ENCODE results near the gene ZNF532.
"Not testable (repeated sequence)": the region's sequence is repeated elsewhere in the genome, so short reads cannot be mapped to it uniquely, and the experiment has no call there.

Gene ZNF532, protein sequence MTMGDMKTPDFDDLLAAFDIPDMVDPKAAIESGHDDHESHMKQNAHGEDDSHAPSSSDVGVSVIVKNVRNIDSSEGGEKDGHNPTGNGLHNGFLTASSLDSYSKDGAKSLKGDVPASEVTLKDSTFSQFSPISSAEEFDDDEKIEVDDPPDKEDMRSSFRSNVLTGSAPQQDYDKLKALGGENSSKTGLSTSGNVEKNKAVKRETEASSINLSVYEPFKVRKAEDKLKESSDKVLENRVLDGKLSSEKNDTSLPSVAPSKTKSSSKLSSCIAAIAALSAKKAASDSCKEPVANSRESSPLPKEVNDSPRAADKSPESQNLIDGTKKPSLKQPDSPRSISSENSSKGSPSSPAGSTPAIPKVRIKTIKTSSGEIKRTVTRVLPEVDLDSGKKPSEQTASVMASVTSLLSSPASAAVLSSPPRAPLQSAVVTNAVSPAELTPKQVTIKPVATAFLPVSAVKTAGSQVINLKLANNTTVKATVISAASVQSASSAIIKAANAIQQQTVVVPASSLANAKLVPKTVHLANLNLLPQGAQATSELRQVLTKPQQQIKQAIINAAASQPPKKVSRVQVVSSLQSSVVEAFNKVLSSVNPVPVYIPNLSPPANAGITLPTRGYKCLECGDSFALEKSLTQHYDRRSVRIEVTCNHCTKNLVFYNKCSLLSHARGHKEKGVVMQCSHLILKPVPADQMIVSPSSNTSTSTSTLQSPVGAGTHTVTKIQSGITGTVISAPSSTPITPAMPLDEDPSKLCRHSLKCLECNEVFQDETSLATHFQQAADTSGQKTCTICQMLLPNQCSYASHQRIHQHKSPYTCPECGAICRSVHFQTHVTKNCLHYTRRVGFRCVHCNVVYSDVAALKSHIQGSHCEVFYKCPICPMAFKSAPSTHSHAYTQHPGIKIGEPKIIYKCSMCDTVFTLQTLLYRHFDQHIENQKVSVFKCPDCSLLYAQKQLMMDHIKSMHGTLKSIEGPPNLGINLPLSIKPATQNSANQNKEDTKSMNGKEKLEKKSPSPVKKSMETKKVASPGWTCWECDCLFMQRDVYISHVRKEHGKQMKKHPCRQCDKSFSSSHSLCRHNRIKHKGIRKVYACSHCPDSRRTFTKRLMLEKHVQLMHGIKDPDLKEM (N-terminal part only)

DNA sequence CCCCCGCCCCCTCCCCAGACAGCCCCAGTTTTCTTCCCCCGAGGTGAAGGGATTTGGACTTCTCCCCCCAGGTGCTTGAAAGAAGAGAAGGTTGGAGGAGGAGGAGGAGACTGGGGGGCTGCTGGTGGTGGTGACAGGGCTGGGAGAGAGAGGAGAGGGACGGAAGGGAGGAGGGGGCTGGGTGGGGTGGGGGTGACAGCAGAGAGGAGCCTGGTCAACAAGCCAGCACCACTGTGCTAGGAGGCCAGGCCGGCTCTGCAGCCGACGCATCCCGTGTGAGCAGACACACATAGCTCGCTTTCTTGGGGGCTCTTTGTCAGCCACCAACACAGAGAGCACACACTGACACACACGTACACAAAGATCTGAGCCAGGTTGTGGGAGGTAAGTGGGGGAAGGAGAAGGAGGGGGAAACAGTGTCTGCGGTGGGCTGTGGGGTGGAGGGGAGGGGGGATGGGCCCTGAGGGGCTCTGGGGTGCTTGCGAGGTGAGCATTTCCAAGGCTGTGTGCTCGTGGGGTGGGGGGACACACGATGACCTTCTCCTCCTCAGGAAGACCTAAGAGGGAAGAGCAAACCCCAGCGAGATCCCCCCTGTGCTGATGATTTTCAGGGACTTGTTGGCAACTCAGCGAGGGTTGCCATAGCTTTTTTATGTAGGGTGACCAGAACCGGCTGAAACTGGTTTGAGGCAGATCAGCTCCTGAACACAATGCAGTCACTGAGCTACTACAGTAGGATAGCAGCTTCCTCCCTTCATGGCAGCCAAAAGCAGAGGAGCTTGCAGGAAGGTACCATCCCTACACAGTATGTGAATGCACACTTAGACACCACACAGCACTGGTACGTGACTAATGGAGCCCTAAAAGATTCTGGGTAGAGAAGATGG is at the start of gene ZNF532:
Gene ZNF532, plus strand, starts transcription at position 732 of the 887 bp plus-strand sequence. CDS start 53,411 bp downstream, outside the sequence.
- DNase-seq = peak; percentile 15

DNA sequence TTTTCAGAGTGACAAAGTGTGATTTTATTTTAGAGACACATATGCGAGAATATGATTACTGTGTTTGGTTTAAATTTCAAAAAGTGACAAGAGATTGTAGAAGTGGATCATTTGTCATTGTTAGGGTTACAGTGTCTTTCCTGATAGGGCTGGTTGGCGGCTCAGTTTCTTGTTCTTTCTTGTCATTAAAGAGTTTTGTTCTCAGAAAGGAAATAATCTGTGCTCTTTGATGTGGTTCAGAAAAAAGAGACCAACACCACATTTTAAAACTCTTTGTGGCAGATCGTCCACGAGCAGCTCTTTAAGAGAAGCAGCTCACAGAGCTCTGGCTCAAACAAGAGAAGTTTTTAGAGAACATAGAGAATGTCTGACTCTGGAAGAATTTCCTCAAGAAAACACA is 45.6 kb upstream of the ZNF532 start:
- DNase-seq = peak; percentile 54

DNA sequence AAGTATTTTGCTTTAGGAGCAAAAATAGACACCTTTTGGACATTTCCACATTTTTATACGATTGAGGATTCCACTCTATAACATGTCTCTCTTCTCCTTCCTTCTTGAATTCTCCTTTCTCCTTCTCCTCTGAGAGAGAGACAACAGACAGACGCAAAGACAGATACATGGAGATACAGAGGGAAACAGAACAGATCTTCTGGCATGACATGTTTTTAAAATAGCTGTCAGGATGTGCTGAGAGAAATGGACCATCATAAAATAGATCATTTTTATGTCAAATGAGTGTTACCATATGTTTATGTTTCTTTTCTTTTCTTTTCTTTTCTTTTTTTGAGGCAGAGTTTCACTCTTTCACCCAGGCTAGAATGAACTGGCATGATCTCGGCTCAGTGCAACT is 44.4 kb upstream of the ZNF532 start:
- no peak for DNase-seq

DNA sequence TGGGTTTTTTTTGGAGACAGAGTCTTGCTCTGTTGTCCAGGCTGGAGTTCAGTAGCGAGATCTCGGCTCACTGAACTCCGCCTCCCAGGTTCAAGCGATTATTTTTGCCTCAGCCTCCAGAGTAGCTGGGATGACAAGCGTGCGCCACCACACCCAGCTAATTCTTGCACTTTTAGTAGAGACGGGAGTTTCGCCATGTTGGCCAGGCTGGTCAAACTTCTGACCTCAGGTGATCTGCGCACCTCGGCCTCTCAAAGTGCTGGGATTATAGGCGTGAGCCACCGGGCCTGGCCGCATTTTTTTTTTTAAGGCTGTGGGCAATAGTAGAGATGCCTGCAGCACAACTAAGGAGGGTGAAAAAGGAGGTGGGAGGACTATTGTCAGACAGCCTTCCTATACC is 41.7 kb upstream of the ZNF532 start:
- no peak for DNase-seq

DNA sequence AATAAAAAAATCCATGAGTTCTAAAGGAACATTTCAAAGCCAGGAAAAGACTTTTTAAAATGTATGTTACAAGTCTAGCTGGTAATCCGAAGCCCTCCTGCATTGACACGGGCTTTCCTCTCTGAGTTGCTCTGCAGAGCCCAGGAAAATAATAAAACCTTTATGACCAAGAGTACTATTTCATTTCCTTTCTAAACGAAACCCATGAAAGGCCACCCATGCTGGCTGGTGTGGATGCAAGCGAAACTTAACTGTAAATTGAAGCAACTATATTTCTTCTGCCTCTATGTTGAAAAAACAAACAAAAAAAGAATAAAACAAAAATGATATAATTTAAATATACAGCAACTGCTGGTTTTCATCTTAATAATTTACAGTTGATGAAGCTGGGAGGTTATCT is 41.3 kb upstream of the ZNF532 start:
- DNase-seq = no peak

DNA sequence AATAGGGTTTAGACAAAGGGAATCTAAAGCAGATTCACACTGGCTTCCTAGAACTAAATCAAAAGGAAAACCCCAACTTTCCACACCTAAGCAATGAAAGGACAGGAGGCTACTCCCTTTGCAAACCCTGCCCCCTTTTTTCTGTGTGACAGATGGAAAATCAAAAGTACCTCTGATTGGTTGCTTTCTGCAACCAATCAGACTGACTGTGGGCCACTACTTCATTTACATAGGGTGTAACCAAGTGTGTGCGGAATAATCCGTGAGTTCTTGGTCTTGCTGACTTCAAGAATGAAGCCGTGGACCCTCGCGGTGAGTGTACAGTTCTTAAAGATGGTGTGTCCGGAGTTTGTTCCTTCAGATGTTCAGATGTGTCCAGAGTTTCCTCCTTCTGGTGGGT is 37.8 kb upstream of the ZNF532 start:
- not testable (repeated sequence) for DNase-seq

DNA sequence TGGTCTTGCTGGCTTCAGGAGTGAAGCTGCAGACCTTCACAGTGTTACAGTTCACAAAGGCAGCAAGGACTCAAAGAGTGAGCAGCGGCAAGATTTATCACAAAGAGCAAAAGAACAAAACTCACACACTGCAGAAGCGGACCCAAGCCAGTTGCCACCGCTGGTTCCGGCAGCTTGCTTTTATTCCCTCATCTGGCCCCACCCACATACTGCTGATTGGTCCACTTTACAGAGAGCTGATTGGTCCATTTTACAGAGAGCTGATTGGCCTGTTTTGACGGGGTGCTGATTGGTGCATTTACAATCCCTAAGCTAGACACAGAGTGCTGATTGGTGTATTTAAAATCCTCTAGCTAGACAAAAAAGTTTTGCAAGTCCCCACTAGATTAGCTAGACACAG is 37.2 kb upstream of the ZNF532 start:
- no peak for DNase-seq

DNA sequence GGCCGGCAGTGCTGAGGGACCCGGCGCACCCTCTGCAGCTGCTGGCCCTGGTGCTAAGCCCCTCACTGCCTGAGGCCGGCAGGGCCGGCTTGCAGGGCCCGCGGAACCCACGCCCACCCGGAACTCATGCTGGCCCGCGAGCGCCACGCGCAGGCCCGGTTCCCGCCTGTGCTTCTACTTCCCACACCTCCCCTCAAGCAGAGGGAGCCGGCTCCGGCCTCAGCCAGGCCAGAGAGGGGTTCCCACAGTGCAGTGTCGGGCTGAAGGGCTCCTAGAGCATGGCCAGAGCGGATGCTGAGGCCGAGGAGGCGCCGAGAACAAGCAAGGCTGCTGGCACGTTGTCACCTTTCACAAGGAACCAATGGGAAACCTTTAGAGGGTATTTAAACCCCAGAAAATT is 36.8 kb upstream of the ZNF532 start:
- no peak for DNase-seq

DNA sequence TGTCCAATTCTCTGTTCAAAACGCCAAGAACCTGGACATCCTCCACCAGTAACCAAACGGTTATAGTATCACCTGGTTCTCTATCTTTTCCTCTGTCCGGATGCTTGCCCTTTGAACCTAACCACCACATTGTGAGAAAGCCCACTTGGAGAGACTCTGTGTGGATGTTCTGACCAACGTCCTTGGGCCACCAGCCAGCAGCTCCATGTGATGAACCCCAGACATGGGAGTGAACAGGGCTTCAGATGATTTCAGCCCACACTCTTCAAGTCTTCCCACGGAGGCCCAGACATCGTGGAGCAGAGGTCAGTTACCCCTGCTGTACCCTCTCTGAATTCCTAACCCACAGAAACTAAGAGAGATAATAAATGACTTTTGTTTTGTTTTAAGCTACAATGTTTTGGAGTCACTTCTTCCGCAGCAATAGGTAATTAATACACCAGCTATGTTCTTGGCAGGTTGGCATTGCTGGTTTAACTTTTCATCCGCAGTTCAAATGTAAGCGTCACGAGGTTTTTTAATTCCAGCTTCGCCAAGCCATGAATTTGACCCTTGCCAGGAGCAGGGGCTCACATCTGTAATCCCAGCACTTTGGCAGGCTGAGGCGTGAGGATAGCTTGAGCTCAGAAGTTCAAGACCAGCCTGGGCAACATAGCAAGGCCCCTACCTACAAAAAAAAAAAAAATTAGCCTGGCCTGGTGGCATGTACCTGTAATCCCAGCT is 36.1 kb upstream of the ZNF532 start:
- no peak for DNase-seq

DNA sequence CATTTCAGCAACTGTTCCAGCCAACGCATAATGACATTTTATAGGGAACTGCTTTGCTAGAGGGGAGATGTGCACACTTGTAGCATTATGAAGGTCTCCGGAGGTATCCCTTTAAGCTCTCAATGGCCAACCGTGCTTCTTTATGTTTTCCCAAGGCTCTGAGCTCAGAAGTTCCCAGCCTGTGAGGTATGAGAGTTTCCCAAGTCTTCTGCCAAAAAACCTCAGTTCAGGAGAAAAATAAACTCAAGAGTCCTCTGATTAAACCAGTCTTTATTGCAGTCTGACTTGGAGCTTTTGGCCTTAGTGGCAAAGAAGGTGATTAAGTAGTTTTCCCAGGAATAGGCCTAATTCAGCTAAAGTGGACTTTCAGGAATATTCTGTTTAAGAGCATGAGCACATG is 35.4 kb upstream of the ZNF532 start:
- DNase-seq = no peak

DNA sequence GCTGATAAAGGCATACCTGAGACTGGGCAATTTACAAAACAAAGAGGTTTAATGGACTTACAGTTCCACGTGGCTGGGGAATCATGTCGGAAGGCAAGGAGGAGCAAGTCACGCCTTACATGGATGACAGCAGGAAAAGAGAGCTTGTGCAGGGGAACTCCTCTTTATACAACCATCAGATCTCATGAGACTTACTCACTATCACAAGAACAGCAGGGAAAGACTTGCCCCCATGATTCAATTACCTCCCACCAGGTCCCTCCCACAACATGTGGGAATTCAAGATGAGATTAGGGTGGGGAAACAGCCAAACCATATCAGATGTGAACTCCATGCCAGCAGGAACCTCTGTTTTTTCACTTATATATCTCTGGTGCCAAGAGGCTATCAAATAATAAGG is 34.8 kb upstream of the ZNF532 start:
- DNase-seq = not testable (repeated sequence)

DNA sequence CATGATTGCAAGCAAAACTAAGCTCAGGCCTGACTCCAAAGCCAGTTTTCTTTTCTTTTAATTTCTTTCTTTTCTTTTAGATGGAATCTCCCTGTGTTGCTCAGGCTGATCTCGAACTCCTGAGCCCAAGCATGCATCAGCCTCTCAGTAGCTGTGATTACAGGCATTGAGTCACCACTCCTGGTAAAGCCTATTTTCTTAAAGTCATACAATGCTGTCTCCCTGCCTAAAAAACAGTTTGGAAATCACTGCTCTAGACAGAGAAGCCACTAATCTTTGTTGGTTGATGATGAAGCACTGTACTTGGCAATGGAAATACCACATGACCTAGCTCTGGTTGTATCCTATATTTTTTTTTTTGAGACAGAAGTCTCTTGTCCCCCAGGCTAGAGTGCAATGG is 33.1 kb upstream of the ZNF532 start:
- DNase-seq = no peak

DNA sequence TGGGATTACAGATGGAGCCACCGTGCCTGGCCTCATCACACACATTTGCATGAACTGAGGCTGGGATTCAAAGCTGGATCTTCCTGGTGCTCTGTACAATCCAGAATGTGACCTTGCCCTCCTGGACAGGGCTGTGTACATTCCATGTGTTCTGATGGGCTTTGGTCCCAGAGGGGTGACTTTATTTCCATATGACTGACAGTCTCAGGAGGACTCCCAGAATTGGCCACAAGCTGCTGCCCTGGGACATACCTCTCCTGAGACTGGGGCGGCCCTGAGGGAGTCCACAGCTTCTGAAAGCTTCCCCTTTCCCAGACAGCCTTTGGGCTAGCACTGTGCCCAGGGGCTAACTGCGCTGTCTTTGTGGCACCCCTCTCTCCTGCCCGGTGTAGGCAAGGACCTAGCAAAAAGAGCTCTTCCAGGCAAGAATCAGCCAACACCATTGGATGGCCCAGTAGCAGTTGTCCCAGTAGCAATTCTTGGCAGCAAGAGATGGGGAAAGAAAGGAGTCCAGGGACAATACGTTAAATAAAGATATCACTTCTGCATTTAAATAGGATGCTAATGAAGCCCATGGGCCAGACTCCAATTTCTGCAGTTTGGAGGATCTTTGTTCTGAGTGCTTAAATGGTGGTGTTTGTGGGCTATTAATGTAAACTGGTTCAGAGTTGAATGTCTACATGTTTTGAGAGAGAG is 26.4 kb upstream of the ZNF532 start:
- DNase-seq = no peak

DNA sequence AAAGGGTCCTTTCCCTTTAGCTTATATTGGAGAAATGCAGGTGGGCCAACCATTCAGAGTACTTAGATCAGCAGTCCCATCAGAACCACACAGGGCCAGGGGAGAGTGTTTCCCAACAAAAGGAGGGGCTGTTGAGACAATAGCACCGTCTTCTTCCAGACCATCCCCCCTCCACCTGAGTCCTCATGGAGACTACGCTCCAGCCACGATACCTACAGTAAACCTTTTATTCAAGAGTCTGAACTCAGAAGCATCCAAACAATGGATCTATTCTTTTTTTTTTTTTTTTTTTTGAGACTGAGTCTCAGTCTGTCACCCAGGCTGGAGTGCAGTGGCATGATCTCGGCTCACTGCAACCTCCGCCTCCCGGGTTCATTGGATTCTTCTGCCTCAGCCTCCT is 25.7 kb upstream of the ZNF532 start:
- DNase-seq = no peak

DNA sequence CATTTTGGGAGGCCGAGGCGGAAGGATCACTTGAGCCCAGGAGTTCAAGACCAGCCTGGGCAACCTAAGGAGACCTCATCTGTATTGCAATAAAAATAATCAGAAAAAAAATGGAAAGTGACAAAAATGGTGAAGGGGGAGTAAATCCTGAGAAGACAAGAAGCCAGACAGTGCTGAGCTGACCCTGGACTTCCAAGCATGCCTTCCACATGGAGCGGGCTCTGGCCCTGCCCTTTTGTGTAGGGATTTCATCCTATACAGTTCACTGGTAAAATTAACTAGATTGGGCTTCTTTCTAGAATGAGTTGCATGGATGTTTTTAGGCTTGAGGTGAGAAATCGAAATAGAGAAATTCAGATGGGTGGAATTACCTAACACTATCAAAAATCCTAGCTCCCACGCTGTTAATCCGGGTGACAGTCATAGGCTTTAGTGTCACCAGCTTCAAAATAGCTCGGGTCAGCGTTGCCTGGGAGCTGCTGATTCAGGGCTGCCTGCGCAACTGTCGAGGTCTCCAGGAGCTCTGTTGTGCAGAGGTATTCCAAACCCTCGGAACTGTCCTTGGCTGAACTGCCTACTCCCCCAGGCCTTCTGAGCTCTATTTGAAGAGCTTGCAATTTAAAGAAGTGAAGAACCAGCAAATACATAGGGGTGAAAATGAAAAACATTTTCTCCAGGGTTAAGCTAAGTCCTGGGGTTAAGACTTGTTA is 21.5 kb upstream of the ZNF532 start:
- DNase-seq = no peak

DNA sequence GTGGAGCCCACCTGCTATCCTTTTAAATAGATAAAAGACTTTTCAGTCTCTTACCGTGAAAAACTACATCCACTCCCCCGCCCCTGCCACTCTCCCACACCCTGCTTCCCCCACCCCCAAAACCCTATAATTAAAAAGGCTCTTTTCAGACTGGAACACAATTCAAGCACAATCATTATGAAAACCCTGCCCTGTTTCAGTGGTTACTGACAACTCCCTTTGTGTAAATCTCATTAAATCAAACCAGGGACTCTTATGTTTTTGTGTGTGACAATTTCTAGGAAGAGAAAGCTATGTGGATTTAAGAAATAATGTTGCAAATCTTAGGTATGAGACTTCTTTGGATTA is 21.0 kb upstream of the ZNF532 start:
- no peak for DNase-seq

DNA sequence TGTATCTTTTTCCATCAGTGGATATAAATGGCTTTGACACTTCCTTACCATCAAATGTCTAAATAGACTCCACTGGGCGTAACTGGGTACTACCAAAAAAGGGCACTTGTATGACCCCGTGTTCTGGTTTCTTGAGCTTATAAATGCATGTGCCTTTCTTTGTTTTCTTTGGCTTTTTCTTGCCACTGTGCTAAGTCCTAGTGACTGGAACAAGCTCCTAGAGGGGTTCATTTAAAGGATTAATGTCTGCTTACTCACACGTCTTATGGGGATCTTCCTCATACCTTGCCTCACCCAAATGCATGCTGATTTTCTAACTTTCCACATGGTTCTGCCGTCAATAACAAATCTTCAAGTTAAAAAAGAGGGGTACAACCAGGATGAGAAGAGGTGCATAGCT is 19.8 kb upstream of the ZNF532 start:
- no peak for DNase-seq

DNA sequence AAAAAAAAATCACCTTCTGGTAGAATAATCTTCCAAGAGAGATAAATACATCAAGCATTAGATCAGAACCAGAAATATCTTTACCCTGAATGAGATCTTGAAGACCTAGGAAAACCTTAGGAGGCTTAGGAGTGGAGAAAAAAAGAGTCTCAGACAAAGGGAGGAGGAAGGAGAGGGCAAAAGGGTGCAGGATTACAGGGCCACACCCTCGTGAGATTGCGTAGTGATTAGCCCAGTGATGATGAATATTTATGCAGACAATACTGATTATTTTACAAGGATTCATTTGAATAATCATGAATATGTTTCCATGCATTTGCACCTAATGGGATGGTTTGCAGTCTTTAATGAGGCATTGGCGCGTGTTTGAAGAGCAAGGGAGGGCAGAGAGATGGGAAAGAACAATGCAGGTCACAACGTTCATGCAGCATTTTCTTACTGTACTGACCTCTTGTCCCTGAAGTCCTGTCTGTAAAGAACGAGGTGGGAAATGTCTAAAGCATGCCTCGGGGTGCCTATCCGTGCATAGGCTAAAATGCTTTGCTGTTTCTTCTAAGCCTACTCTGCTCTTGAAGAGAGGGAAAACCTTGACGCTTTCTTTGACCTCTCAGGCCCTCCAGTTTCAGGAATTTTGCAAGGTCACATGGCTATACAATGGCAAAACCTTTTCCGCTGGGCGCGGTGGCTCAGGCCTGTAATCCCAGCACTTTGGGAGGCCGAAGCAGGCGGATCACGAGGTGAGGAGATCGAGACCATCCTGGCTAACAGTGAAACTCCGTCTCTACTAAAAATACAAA is 18.6 kb upstream of the ZNF532 start:
- no peak for DNase-seq

DNA sequence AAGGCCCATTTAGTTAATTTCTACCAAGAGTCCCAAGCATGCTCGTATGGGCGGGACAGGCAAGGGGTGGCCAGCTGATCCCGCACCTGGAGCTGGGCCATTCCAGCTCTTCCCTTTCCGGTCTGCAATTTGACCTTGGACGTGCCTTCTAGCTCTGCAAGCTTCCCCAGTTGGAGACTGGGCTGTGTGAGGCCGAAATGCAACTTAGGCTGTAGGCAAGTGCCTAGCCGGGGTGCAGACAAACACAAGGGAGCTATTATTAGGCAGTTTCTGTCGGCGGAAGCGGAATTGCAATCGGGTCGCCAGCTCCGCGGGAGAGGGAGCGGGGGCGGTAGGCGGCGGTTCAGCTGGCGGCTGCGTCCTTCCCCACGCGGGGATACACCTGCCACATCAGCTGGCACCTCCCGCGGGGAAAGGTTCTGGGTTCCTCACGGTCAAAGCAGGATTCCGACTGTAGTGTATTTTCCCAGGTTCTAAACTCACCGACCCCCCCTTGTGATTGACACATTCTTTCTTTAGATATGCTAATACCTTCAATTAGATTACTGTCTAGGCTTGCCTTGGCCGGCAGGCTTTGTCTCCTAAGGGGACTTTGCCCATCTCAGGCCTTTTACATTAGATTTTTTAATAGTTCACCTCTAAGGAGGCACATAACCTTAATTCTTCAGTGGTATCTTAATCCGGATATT is 17.1 kb upstream of the ZNF532 start:
- no peak for DNase-seq

Data from CD4-positive, alpha-beta T cell treated with Interleukin-10 for 1 hour (primary cell).